Neuronal stem cell (in vitro differentiated cells): ENCODE results near the gene ZNF212.
"Not testable (repeated sequence)": the region's sequence is repeated elsewhere in the genome, so short reads cannot be mapped to it uniquely, and the experiment has no call there.

Source experiments
- DNase-seq: peaks from one replicate; pipeline ENCODE4 v3.0.0-alpha.2; 2013; ENCODE audit warnings: low spot score
- H2AFZ ChIP-seq: one replicate; pipeline ENCODE4 v1.6.1; 2013; ENCODE audit warnings: mild to moderate bottlenecking, low read length, inconsistent platforms
- H2AK5ac ChIP-seq: 2 replicates; pipeline ENCODE4 v1.6.1; 2013; ENCODE audit warnings: low read depth, mild to moderate bottlenecking, inconsistent platforms, low read length, moderate library complexity, mixed read lengths
- H2BK120ac ChIP-seq: 2 replicates; pipeline ENCODE4 v1.6.1; 2013; ENCODE audit warnings: low read depth, mild to moderate bottlenecking, inconsistent platforms, low read length, moderate library complexity, mixed read lengths
- H2BK12ac ChIP-seq: one replicate; pipeline ENCODE4 v1.6.1; 2013; ENCODE audit warnings: low read length, inconsistent platforms
- H2BK15ac ChIP-seq: 2 replicates; pipeline ENCODE4 v1.6.1; 2013; ENCODE audit warnings: mild to moderate bottlenecking, low read length, inconsistent platforms, mixed read lengths
- H2BK5ac ChIP-seq: one replicate; pipeline ENCODE4 v1.6.1; 2013; ENCODE audit warnings: inconsistent platforms, mild to moderate bottlenecking, low read length, moderate library complexity
- H3K14ac ChIP-seq: one replicate; pipeline ENCODE4 v1.6.1; 2013; ENCODE audit warnings: low read length, inconsistent platforms
- H3K18ac ChIP-seq: 2 replicates; pipeline ENCODE4 v1.6.1; 2013; ENCODE audit warnings: low read length, inconsistent platforms
- H3K23ac ChIP-seq: 2 replicates; pipeline ENCODE4 v1.6.1; 2013; ENCODE audit warnings: low read depth, mild to moderate bottlenecking, mixed read lengths, low read length, inconsistent platforms; ENCODE audit not compliant: poor library complexity
- H3K27ac ChIP-seq: replicated peaks from 3 replicates; pipeline ENCODE4 v1.5.1; 2013; ENCODE audit warnings: low read length, inconsistent platforms
- H3K27me3 ChIP-seq, 3 experiments: 2 replicates each; pipeline ENCODE4 v1.6.1; 2013; ENCODE audit warnings: low read length in 3 of 3, mild to moderate bottlenecking in 2 of 3, inconsistent platforms in 1 of 3, low read depth in 1 of 3, mixed read lengths in 1 of 3, moderate library complexity in 1 of 3; ENCODE audit not compliant: control insufficient read depth in 3 of 3, insufficient read depth in 3 of 3
- H3K36me3 ChIP-seq, 2 donors: replicated peaks in 1 of 2; 2 replicates each; pipeline ENCODE4 v1.6.1; 2013; ENCODE audit warnings: low read length in 2 of 2; ENCODE audit not compliant: control insufficient read depth in 2 of 2, insufficient read depth in 2 of 2
- H3K4ac ChIP-seq: 2 replicates; pipeline ENCODE4 v1.6.1; 2013; ENCODE audit warnings: inconsistent platforms, mild to moderate bottlenecking, low read length, moderate library complexity
- H3K4me1 ChIP-seq, 2 donors: 1 replicate in 1 of 2; 2 replicates in 1 of 2; pipeline ENCODE4 v1.6.1; 2013; ENCODE audit warnings: low read length in 2 of 2, low read depth in 1 of 2; ENCODE audit not compliant: control insufficient read depth in 2 of 2, insufficient read depth in 1 of 2
- H3K4me2 ChIP-seq: one replicate; pipeline ENCODE4 v1.6.1; 2013; ENCODE audit warnings: mild to moderate bottlenecking, low read length, inconsistent platforms; ENCODE audit not compliant: insufficient read depth, poor library complexity, severe bottlenecking
- H3K4me3 ChIP-seq, 2 donors: 2 replicates each; pipeline ENCODE4 v1.5.1; 2013; ENCODE audit warnings: low read length in 2 of 2, mild to moderate bottlenecking in 2 of 2, inconsistent platforms in 1 of 2, moderate library complexity in 1 of 2
- H3K79me1 ChIP-seq: one replicate; pipeline ENCODE4 v1.6.1; 2013; ENCODE audit warnings: low read depth, mild to moderate bottlenecking, inconsistent platforms, low read length, moderate library complexity
- H3K9ac ChIP-seq: one replicate; pipeline ENCODE4 v1.6.1; 2013; ENCODE audit warnings: mild to moderate bottlenecking, low read depth, low read length, inconsistent platforms; ENCODE audit not compliant: poor library complexity
- H3K9me3 ChIP-seq, 2 donors: replicated peaks in 1 of 2; 2 replicates each; pipeline versions ENCODE3 to v1.6.1; 2013; ENCODE audit warnings: low read length in 2 of 2, mild to moderate bottlenecking in 2 of 2, inconsistent platforms in 1 of 2, low read depth in 1 of 2, mixed read lengths in 1 of 2, moderate library complexity in 1 of 2; ENCODE audit not compliant: control insufficient read depth in 2 of 2, insufficient read depth in 1 of 2
- H4K8ac ChIP-seq: one replicate; pipeline ENCODE4 v1.6.1; 2013; ENCODE audit warnings: low read depth, mild to moderate bottlenecking, inconsistent platforms, low read length, moderate library complexity
- H4K91ac ChIP-seq: one replicate; pipeline ENCODE4 v1.6.1; 2013; ENCODE audit warnings: low read length, low read depth, mild to moderate bottlenecking, inconsistent platforms; ENCODE audit not compliant: poor library complexity
- WGBS, 2 donors: extraction: QIAGEN DNeasy Blood & Tissue Kit; methylation state at CpG; one replicate each; pipeline ENCODE4 v1.1.7; 2013; ENCODE audit warnings: missing lambda C conversion rate in 2 of 2, mixed read lengths in 1 of 2; ENCODE audit not compliant: insufficient read length in 2 of 2, insufficient replicate concordance in 1 of 2; ENCODE audit errors: extremely low coverage in 2 of 2; 5-methylcytosine and 5-hydroxymethylcytosine counted together

The ZNF212 gene

DNA sequence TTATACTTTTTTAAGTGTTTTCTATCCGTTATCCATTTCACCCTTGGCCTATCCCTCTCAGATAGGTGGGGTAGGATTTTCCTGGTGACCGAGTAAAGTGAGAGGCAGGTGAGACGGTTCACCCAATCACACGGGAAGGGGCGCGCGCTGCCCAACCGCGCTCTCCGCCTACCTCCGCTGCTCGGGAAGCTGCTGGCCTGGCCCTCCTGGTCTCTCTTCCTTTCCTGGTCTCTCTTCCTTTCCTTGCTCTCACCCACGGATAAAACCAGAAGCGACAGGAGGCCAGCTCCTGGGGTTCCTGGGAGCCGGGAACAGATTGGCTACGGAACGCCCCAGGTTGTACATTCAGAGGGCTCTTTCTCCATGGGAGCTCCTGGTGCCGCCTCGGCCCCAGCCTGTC, 14.3 kb upstream of the ZNF212 start:
- no peak for DNase-seq
- H2AK5ac ChIP-seq = no peak overlapping the region
- no peak overlapping the region for H2AFZ ChIP-seq
- no peak overlapping the region for H4K8ac ChIP-seq
- H3K27ac ChIP-seq = no peak overlapping the region
- no CpG with 5 or more reads among the region's 19 CpGs for WGBS, 2 donors
- H3K18ac ChIP-seq = no peak overlapping the region
- no peak overlapping the region for H3K14ac ChIP-seq
- no peak overlapping the region for H4K91ac ChIP-seq
- H2BK5ac ChIP-seq = no peak overlapping the region
- H3K9me3 ChIP-seq = no peaks in the 10 kb centered on the region
- H3K4me1 ChIP-seq = peaks cover 0 to 6% of the 10 kb centered on the region in 2 donors
- no peak overlapping the region for H2BK15ac ChIP-seq
- peaks cover 26 to 47% of the 10 kb centered on the region in 2 donors for H3K36me3 ChIP-seq
- H3K4me3 ChIP-seq = no peak overlapping the region
- H3K79me1 ChIP-seq = peaks cover 2% of the 10 kb centered on the region
- no peak overlapping the region for H3K4ac ChIP-seq
- no peaks in the 10 kb centered on the region for H3K27me3 ChIP-seq
- H2BK120ac ChIP-seq = no peak overlapping the region
- H3K9ac ChIP-seq = no peak overlapping the region
- H3K4me2 ChIP-seq = no peak overlapping the region
- H3K23ac ChIP-seq = no peak overlapping the region
- H2BK12ac ChIP-seq = no peak overlapping the region

DNA sequence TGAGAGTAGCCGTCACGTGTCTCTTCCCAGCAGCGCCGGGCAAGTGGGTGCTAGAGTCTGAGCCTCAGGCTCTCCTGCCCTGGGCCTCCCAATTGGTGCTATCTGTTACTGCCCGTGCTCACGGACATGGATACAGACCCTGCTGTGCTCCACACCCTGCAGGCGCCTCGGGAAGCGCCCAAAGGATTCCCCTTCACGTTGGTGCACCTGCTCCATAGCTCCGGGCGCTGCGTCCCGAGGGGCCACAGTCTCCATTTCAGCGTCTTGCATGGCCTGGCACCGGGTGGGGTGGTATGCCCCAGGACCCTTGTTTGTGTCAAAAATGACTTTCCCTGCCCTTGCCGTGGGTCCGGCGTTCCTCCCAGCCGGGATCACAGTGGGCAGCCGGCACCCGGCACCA, 13.8 kb upstream of the ZNF212 start:
- H3K9me3 ChIP-seq = no peaks in the 10 kb centered on the region
- H3K27ac ChIP-seq = no peak overlapping the region
- H3K36me3 ChIP-seq = peaks cover 26 to 42% of the 10 kb centered on the region in 2 donors
- H3K4me1 ChIP-seq = peaks cover 0 to 6% of the 10 kb centered on the region in 2 donors
- no peak overlapping the region for H2BK12ac ChIP-seq
- H3K14ac ChIP-seq = no peak overlapping the region
- H3K27me3 ChIP-seq = no peaks in the 10 kb centered on the region
- H3K9ac ChIP-seq = no peak overlapping the region
- no peak for DNase-seq
- no peak overlapping the region for H2BK120ac ChIP-seq
- no peak overlapping the region for H2BK5ac ChIP-seq
- H3K79me1 ChIP-seq = peaks cover 2% of the 10 kb centered on the region
- no peak overlapping the region for H4K91ac ChIP-seq
- H3K4ac ChIP-seq = no peak overlapping the region
- WGBS, 2 donors = no CpG with 5 or more reads among the region's 22 CpGs
- H2AFZ ChIP-seq = no peak overlapping the region
- no peak overlapping the region for H4K8ac ChIP-seq
- no peak overlapping the region for H3K4me3 ChIP-seq
- H3K4me2 ChIP-seq = no peak overlapping the region
- H3K18ac ChIP-seq = no peak overlapping the region
- no peak overlapping the region for H2BK15ac ChIP-seq
- H3K23ac ChIP-seq = no peak overlapping the region
- H2AK5ac ChIP-seq = peak overlapping the region; percentile 37

DNA sequence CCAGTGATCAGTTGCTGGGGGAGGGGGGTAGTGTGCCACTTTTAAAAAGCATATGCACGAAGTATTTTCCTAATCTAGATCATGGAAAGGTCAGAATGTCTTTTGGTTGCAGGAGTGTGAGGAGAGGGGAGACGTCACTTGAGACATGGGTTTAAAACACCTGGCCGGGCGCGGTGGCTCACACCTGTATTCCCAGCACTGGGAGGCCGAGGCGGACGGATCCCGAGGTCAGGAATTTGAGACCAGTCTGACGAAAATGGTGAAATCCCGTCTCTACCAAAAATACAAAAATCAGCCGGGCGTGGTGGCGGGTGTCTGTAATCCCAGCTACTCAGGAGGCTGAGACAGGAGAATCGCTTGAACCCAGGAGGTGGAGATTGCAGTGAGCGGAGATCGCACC, 13.1 kb upstream of the ZNF212 start:
- H2AFZ ChIP-seq, H4K91ac ChIP-seq, H3K79me1 ChIP-seq, H3K14ac ChIP-seq, H2BK120ac ChIP-seq, H3K4me2 ChIP-seq, H3K9me3 ChIP-seq, H3K27me3 ChIP-seq, H3K4me3 ChIP-seq, H2AK5ac ChIP-seq, H2BK15ac ChIP-seq, H3K23ac ChIP-seq, DNase-seq, H3K4me1 ChIP-seq, H3K9ac ChIP-seq, H3K27ac ChIP-seq, H3K18ac ChIP-seq, H4K8ac ChIP-seq, H3K4ac ChIP-seq, H2BK5ac ChIP-seq, H2BK12ac ChIP-seq: not testable (repeated sequence)
- peaks cover 22 to 35% of the 10 kb centered on the region in 2 donors for H3K36me3 ChIP-seq
- WGBS, 2 donors = no CpG with 5 or more reads among the region's 17 CpGs

DNA sequence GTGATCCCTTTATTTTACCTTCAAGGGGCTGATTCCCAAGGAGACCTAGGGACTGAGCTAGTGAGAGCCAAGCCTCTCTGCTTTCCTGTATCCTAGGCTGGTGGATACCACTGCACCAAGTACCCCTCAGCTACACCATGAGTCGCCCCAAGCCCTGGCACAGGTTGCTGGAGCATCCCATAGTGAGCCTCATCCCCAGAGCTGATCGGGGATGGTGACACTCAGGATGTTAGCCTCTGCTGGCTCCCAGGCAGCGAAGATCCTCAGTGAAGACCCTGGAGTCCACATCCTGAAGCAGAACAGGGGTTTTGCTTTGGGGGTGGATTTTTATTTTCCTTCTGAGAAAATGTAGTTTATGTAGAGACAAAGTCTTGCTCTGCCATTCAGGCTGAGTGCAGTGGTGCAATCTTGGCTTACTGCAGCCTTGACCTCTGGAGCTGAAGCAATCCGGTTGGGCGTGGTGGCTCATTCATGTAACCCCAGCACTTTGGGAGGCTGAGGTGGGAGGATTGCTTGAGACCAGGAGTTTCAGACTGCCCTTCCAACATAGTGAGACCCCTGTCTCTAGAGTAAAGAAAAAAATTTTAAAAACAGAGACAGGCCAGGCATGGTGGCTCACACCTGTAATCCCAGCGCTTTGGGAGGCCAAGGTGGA, 12.5 kb upstream of the ZNF212 start:
- no peak overlapping the region for H3K14ac ChIP-seq
- no peak overlapping the region for H2BK12ac ChIP-seq
- H3K4ac ChIP-seq = no peak overlapping the region
- H2AFZ ChIP-seq = no peak overlapping the region
- WGBS, 2 donors = no CpG with 5 or more reads among the region's 6 CpGs
- H3K4me3 ChIP-seq = no peak overlapping the region
- no peak overlapping the region for H2BK5ac ChIP-seq
- no peak overlapping the region for H2BK120ac ChIP-seq
- H3K27me3 ChIP-seq = no peaks in the 10 kb centered on the region
- no peak overlapping the region for H3K4me2 ChIP-seq
- H2BK15ac ChIP-seq = no peak overlapping the region
- no peak overlapping the region for H3K9ac ChIP-seq
- no peak overlapping the region for H3K18ac ChIP-seq
- no peak overlapping the region for H4K8ac ChIP-seq
- H3K79me1 ChIP-seq = peaks cover 2% of the 10 kb centered on the region
- H2AK5ac ChIP-seq = no peak overlapping the region
- peaks cover 22 to 30% of the 10 kb centered on the region in 2 donors for H3K36me3 ChIP-seq
- H4K91ac ChIP-seq = no peak overlapping the region
- H3K9me3 ChIP-seq = no peaks in the 10 kb centered on the region
- no peak for DNase-seq
- no peak overlapping the region for H3K27ac ChIP-seq
- H3K23ac ChIP-seq = no peak overlapping the region
- peaks cover 0 to 6% of the 10 kb centered on the region in 2 donors for H3K4me1 ChIP-seq
